Measurements from ENCODE around the gene ZCCHC13.
"Not testable (repeated sequence)": the region's sequence is repeated elsewhere in the genome, so short reads cannot be mapped to it uniquely, and the experiment has no call there.

Gene ZCCHC13

DNA sequence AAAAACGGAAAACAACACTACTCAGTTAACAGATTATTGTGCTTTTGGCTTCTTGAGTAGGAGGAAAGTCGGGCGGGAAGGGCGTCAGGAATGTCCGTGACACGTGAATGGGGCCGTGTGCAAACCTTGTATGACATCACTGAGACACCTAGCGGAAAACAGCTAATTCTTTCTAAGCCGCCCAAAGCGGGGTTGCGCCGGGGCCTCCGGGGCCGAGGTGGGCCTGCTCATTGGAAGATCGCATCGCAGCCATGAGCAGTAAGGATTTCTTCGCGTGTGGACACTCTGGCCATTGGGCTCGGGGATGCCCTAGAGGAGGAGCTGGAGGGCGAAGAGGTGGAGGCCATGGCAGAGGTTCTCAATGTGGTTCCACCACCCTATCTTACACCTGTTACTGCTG, at the start of gene ZCCHC13:
Gene ZCCHC13, plus strand, starts transcription at position 165 of the 400 bp plus-strand sequence. Its CDS starts 87 bp downstream, at position 252.
- FAIRE-seq, result no peak

DNA sequence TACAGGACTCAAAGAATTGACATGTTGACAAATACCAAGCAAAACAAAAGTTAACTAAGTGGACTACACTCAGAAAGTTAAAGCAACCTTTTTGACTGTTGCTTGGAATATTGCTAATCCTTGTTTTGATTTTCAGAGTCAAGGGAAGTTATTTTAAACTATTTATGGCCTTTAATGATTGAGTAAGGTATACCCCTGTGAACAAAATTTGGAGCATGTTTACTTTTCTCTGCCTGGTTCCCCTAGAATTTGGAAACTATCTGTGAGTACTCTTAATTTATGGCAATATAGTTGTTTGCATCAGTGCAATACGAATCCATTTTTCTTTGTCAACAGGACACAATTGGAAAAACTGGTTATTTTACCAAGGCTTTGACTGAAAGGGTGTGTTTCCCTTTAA, 45.9 kb upstream of the ZCCHC13 start:
- FAIRE-seq, result not testable (repeated sequence)

DNA sequence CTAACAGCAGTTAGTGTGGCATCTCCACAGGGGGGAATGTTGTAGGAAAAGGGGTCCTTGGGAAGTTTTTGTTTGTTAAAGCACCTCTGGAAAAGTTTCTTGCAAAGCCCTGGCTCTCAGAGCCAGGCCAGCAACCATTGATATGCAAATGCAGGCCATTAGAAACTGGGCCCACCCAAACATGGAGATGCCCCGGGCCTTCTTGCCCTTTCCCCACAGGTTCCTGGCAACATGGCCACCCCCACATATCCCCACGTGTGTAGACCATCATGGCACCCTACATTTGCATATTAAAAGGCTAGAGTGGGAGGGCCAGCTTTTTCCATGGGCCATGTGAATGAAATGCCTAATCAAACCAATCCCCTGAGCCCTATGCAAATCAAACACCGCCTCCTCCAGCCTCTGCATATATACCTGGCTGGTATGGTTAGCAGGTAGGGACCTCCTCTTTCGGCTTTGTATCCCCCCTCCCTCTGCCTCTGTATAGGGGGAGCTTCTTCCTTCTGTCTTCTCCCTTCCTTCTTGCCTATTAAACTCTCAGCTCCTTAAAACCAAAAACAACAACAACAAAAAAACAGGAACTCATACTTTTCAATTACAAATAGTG, 44.0 kb upstream of the ZCCHC13 start:
- no peak for FAIRE-seq

DNA sequence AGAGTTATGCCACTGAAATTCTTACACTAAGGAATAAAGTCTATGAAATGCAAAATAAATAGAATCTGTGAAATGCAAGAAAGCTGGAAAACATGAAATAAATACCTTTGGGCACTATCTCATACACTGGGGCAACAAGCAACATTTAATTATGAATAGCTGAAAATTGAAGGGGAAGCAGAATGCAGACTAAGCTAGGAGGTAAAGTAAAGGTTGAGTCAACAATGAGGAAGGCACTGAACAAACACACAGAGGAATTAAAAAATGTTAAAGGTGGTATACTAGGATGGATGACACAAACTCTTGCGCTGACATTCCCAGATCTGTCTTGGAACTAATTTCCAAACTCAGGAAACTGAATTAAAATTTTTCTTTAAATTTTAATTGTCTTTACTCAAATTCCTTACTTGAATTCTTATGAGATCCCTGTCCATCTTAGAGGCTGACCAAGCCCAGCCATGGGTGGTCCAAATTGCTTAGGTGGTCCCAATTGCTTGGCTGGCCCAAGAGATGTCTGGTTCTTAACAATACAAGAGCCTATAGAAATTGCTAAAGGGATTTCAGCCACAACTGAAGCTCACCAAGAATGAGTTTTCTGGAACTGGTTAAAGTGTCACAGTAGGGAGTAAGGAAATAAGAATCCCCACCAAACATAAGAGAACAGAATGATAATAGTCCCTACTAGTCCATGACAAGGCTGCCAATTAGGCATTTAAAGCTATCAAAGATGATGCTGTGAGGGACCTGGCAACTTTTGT, 41.3 kb upstream of the ZCCHC13 start:
- FAIRE-seq, result no peak

DNA sequence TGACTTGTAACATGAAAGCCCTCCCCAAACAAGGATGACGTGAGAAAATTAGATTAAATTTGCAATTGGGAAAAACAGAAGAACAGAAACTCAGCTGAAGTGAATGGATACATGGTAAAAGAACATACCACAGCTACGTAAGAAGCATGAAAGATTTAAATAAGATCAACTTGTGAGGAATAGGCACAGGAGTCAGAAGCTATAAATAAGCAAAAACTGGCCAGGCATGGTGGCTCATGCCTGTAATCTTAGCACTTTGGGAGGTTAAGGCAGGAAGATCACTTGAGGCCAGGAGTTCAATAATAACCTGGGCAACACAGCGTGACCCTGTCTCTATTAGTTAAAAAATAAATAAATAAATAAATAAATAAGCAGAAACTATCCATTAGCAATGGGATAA, 33.6 kb upstream of the ZCCHC13 start:
- no peak for FAIRE-seq

DNA sequence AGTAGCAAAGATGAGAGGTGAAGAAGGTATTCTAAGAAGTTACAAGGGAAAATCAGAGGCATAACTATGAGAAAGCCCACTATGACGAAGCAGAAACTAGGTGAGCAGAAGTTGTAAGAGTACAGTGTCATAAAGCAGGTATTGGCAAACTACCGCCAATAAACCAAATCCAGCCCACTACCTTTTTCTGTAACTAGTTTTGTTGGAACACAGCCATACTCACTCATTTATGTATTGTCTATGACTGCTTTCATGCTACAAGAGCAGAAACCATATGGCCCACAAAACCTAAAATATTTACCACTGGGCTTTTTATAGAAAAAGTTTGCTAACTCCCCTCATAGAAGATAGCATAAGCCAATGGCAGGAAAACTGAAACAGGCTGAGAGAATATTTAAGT, 31.8 kb upstream of the ZCCHC13 start:
- FAIRE-seq, result no peak

DNA sequence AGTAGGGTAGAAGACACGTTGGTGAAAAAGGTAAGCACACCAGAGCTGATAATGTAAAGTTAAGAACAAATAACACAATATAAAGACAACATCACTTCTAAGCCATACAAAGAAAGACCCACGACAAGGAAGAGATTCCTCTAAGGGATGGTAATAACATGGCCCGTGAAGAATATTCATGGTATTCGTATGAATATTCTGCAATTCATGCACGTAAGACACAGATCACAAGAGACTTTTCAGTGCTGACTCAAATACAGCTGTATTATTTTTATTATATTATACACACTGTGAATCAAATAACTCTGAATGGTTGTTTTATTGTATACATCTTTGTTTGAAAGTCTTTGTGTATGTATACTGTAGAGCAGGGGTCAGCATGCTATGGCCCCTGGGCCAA, 29.5 kb upstream of the ZCCHC13 start:
- no peak for FAIRE-seq

DNA sequence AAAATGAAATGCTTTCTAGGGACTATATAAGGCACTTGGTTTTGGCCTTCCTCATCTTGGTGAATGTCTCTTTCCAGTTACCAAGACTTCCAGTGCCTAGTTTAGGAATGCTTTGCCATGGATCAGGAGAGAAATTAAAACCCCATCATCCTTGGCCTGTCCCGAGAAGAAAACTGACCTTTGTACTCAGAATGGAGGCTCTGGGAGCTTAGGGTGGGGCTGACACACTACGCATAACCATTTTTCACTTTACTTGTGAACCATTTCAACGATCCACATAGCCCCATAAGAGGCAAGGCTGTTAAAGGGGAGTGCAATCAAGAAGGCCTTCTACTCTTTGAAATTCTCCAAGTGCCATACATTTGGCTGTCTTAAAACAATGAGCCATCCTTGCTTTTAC, 26.7 kb upstream of the ZCCHC13 start:
- FAIRE-seq, result no peak

DNA sequence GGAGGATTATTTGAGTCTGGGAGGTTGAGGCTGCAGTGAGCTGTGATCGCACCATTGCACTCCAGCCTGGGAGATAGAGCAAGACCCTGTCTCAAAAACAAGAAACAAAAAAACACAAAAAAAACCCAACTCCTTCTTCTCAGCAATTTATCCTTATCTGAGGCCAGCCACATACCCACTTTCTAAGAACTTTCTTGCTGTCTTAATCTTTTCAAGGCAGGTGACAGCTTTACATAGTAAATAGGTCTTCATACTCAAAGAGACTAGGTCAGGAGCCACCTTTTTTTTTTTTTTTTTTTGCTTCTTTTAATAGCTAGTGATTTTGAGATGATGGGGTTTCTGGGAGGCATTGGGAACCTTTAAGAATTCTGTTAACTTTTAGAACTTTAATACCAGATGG, 26.1 kb upstream of the ZCCHC13 start:
- no peak for FAIRE-seq

DNA sequence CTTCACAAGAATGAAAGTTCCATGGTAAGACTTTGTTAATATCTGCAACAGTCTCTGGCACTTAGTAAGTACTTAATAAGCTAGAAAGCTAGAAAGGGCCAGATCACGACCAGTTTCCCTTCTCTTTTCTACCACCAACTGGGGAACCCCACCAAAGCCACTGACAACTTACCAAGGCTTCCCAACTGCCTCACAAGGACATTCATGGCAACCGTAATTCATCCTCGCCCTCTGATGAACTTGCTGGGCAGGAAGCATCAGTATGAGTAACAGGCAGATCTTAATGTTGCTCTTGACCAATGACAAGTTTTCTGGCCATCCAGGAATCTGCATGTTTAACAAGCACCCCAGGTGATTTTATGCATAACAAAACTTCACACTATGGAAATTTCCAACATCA, 23.2 kb upstream of the ZCCHC13 start:
- no peak for FAIRE-seq

DNA sequence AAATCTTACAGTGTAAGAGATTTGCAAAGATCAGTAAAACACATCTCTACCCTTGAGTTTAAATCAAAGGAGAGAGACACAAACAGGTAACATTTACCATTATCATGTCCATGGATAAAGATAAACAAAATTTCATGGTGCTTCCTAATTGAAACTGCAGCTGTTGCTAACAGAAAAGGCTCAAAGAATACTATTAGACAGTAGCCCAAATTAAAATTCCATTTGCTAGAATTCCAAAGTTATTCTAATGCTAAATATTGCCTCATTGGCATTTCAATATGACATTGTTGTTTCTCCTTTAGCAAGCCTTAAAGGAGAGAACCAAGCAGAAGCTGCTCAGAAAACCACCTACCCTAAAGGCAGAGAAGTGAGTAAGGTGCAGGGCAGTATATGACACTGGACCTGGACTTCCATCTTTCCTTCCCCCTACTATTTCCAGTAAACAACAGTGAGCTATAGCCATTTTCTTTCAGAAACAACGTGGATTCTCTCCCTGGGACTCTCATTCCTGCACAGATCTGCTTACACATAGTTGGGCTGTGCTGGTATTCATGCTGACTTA, 19.5 kb upstream of the ZCCHC13 start:
- FAIRE-seq, result no peak

DNA sequence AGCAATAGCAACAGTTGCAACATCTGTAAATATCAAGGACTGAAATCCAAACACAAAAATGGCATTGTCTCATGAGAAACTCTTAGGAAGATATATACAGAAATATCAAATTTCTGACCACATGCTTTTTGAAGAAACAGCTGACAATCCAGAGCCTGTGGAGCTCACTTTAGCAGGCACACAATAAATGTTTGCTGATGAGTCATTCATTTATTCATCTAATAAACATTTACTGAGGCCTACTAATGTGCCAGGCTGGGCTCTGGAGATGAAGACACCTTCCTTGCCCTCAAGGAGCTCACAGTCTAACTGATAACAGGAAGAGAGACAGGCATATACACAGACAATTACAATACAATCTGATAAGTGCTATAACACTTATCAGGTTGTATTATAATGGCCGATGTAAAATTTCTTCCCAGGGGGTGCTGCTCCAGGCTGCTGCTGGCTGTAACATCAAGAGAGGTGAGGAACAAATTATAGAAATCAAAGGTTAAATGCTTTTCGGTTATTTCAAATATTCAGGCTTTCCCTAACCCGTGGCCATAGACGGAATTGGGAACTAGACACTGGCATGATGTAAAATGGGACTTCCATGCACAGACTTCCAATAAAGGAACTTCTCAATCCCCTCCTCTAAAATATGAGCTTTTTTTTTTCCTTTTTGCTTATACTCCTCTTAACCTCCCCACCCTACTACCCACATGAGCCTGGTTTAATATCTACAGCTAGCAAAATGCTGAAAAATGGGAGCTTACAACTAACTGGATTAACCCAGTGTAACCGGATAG, 16.8 kb upstream of the ZCCHC13 start:
- FAIRE-seq, result no peak

DNA sequence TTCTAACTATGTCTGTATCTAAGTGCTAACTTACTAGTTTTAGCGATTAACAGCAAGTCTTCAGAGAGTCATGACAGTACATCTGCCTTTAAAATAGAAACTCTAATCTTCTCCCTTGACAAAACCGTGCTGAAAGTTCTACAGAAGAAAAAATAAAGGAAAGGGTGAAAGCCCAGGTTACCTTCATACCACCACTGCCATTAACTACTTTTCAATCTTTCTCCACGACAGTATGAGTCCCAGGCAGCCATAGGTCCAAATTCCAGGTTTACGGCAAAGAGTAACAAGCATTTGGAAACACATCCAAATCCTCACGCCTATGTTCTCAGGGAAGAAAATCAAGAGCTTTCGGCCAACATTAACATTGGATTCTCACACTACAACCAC, 12.4 kb upstream of the ZCCHC13 start:
- no peak for FAIRE-seq

DNA sequence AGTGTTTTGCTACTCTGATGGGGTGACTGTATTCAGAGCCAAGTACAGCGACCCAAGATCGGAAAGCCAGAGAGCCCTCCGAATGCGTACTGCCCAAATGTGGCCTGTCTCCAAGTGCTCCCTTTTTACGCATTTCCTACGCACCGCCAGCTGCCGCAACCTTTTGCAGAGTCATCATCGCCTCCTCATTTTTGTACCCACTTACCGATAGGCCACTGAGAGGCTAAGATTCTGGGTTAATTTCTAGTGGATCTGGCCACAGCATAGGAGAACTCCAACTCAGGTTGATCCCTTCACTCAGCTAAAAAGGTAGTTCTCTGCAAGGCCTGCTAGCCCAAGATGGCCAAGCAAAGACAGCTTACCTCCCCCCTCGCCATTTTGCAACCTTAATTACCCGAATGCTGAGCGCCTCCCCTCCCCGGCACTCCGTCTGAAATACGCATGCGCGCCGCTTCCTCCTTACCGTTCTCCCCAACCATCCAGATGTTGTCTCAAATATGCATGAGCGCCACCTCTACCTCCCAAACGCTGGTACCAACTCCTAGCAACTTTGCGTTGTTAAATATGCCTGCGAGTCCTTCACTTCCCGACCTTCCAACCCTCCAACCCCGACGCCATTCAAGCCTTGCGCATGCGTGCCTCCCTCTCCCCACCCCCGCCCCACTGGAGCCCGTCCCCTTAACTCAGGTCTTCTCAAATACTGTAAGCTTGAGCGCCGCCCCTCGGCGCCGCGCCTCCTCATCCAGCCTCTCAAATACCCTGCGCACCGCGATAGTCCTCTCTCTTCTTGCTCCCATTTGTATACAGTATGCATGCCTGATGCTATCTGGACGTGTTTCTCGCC, 11.8 kb upstream of the ZCCHC13 start:
- no peak for FAIRE-seq

DNA sequence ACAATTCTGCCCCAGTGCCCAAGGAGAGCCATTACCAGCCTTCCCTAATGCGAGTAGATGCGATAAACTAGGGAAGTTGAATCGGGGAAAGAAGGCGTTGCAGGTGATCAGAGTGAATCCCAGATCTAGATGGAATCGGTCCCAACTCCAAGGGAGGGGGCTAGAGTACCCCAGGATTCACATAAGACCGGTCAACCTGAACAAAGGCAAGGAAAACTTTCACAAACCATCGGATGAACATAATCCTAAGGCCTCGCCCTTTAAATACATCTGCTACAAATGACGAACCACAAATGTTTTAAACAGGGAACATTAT, 11.2 kb upstream of the ZCCHC13 start:
- FAIRE-seq, result no peak

DNA sequence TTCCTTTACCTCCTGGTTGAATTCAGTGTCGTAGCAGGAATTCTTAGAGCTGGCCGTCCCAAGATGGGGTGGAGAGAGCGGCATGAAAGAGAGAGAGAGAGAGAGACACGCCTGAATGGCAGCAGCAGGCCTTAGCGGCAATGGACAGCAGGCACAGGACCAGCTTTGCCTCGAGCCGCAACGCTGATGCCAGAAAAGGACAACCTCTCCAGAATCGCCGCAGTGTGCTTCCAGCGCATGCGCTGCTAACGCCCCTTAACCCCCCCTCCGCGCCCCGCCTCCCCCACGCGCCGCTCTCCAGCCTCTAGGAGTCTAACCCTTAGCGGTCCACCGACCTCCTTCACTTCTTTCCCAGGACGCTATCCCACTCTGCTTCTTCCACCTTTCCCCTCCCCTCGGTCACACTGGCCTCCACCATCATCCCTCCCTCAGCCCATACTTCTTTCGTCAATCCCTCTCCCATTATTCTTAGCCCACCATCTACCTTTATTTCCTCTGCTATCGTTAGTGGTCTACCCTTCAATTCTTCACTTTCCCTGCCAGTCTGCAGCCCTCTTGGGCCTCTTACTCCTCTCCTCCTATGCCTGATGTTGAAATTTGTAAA, 10.5 kb upstream of the ZCCHC13 start:
- FAIRE-seq, result no peak

DNA sequence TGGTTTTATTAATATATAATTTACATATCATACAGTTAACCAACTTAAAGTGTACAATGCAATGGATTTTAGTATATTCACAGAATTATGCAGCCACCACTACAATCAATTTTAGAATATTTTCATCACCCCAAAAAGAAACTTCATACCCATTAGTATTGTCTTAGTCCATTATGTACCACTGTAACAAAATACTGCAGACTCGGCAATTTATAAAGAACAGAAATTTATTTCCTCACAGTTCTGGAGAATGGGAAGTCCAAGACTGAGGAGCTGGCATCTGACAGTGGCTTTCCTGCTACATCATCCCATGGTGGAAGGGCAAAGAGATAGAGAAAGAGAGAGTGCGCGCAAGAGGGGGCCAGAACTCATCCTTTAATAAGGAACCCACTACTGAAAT, 8.9 kb upstream of the ZCCHC13 start:
- no peak for FAIRE-seq

DNA sequence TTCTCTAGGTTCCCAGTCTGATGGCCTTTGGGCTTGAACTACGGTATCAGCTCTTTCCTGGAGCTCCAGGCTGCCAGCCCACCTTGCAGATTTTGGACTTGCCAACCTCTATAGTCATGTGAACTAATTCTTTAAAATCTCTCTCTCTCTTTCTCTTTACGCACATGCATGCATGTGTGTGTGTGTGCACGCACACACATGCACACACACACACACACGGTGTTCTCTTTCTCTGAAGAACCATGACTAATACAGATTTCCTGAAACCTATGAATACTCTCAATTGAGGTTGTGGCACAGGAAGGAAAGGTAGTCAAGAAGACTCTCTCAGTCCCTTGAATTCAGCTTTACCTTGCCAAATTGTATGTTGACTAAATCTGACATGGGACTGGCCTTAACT, 6.2 kb upstream of the ZCCHC13 start:
- FAIRE-seq, result no peak

DNA sequence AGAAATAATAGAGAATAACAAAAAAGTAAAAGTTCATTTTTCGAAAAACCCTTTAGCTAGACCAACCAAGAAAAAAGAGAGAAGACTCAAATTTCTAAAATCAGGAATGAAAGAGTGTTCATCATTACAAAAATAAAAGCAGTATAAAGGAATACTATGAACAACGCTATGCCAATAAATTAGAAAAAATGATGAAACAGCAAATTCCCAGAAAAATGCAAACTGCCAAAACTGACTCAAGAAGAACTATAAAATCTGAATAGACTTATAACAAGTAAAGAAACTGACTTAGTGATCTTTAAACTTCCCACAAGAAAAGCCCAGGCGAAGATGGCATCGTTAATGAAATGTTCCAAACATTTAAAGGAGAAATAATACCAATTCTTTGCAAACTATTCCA, 3.1 kb upstream of the ZCCHC13 start:
- no peak for FAIRE-seq

DNA sequence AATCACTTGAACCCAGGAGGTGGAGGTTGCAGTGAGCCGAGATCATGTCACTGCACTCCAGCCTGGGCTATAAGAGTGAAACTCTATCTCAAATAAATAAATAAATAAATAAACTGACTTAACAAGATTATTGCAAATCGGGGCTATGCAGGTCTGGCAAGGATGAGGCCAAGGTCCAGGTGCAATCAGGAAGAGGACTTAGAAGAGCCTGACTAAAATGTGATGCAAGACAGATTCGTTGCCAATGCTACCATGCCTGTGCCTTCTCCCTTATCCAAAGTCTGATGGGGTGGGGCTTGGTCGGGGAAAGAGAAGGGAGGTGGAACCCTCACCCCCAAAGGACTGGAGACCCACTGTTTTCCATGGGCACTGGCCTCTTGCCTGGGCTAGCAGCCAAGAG, 14.7 kb downstream of the ZCCHC13 start:
- no peak for FAIRE-seq

DNA sequence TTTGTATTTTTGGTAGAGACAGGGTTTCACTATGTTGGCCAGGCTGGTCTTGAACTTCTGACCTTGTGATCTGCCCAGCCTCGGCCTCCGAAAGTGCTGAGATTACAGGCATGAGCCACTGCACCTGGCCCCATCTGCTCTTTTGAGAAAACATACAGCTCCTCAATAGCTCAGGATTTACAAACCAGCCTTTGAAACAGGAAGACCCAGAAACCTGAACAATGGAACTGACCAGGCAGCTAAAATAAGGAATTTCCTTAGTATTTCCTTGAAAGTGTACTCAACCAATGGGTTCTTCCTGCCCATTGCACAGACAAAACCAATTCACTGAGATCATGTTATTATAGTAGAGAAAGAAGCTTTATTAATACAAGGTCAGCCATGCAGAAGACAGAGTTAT, 15.3 kb downstream of the ZCCHC13 start:
- not testable (repeated sequence) for FAIRE-seq

DNA sequence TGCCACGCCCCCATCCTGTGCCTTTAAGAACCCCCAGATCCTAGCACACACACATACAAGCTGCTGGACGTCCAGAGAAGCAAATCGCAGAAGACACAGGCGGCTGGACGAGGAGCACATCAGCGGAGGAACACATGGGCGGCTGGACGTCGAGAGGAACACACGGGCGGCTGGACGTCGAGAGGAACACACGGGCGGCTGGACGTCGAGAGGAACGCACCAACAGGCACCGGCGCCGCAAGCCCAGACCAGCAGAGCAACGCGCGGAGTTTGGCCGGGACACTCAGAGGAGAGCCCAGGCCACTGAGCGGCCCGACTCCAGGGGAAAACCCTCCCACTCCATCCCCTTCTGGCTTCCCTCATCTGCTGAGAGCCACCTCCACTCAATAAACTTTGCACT, 17.2 kb downstream of the ZCCHC13 start:
- no peak for FAIRE-seq

DNA sequence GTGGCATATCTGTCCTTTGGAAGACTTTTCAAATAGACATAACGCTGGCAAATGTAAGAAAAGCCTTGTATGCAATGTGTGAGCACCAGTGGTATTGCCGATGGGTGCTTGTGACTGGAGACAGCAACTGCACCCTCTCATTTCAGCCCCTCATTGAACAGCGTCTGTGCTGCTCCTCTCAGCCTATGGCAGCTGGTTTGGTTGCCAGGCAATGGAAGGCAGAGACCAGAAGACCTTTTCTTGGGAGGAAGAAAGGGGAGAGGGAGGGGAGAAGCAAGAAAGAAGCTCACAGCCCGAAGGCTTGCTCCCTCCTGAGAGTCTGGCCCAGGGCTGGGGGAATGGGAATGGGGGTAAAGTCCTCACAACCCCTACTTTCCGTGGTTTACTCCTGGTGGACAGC, 20.2 kb downstream of the ZCCHC13 start:
- no peak for FAIRE-seq

Measured in TTC549 (cell line).